GM12875 (cell line): ENCODE results near the gene DUSP22.
"Not testable (repeated sequence)": the region's sequence is repeated elsewhere in the genome, so short reads cannot be mapped to it uniquely, and the experiment has no call there.

Experiments
- H3K4me3 ChIP-seq: one replicate; pipeline ENCODE4 v1.5.1; 2011; ENCODE audit warnings: low read depth, low read length, control low read depth
- CTCF ChIP-seq: IDR thresholded peaks from 2 replicates; pipeline ENCODE4 v1.5.1; 2011; ENCODE audit warnings: low read depth, mild to moderate bottlenecking, control low read depth, inconsistent platforms, low read length, moderate library complexity, borderline replicate concordance; ENCODE audit not compliant: insufficient read depth

Gene DUSP22

GRCh38 chr6:291697-292505 lies at the start of gene DUSP22:
DUSP22 (plus strand) TSS chr6:292487; CDS start chr6:292540, 53 bp downstream.
- H3K4me3 ChIP-seq, result peak within 1 kb of the TSS; percentile 75
- TF ChIP-seq CTCF, result no peak

- no peak overlapping the region for H3K4me3 ChIP-seq
- TF ChIP-seq CTCF, result no peak
Observed at GRCh38 chr6:246352-246751, 45.9 kb upstream of the DUSP22 start.

GRCh38 chr6:247351-247750 lies 44.9 kb upstream of the DUSP22 start:
- H3K4me3 ChIP-seq, result no peak overlapping the region
- no peak for TF ChIP-seq CTCF

- H3K4me3 ChIP-seq, result not testable (repeated sequence)
Observed at GRCh38 chr6:248046-248445, 44.2 kb upstream of the DUSP22 start.

- H3K4me3 ChIP-seq, result no peak overlapping the region
- TF ChIP-seq CTCF, result no peak
Observed at GRCh38 chr6:250676-251075, 41.6 kb upstream of the DUSP22 start.

- no peak overlapping the region for H3K4me3 ChIP-seq
- TF ChIP-seq CTCF, result no peak
Observed at GRCh38 chr6:251920-252319, 40.4 kb upstream of the DUSP22 start.

GRCh38 chr6:252775-253535 lies 39.3 kb upstream of the DUSP22 start:
- no peak for TF ChIP-seq CTCF
- H3K4me3 ChIP-seq, result no peak overlapping the region
